Activated B cell treated with CpG ODN at 0.5 μM for 24 hours (primary cell): ENCODE results near the gene BID. TPM values are rescaled to one million over a fixed set of nuclear protein-coding genes. Genes with fewer than 3 reads are reported as not detected.
A peak's percentile ranks its signal among the peaks of the same experiment; 100 is the strongest.

Source experiments
- ATAC-seq: fragments of 200-7000 bp; cut with Tn5 transposase; one replicate; pipeline ENCODE4 v1.10.0; 2021; ENCODE audit warnings: low read depth, mild to moderate bottlenecking, moderate library complexity
- CTCF ChIA-PET: fragments of 350-600 bp; sonication (Branson Sonifier 250); formaldehyde crosslinking; loops from one replicate; lab custom pipeline; 2021; ENCODE audit warnings: antibody characterized with exemption; lab: Charles Lee
- POLR2A ChIA-PET: fragments of 350-600 bp; sonication (Branson Sonifier 250); formaldehyde crosslinking; loops from one replicate; lab custom pipeline; 2021; ENCODE audit warnings: antibody characterized with exemption; lab: Charles Lee
- DNase-seq: peaks from one replicate; pipeline ENCODE4 v3.0.0; 2022
- H3K27ac Mint-ChIP-seq: one replicate; pipeline ENCODE4 v1.8.0; 2020; ENCODE audit warnings: mixed read lengths
- H3K27me3 Mint-ChIP-seq: one replicate; pipeline ENCODE4 v1.8.0; 2021; ENCODE audit warnings: mixed read lengths
- H3K36me3 Mint-ChIP-seq: one replicate; pipeline ENCODE4 v1.8.0; 2021; ENCODE audit warnings: low read depth, mixed read lengths
- H3K4me1 Mint-ChIP-seq: one replicate; pipeline ENCODE4 v1.8.0; 2021; ENCODE audit warnings: mixed read lengths
- H3K4me3 Mint-ChIP-seq: one replicate; pipeline ENCODE4 v1.8.0; 2020; ENCODE audit warnings: mild to moderate bottlenecking, mixed read lengths
- H3K9me3 Mint-ChIP-seq: one replicate; pipeline ENCODE4 v1.8.0; 2020; ENCODE audit warnings: mixed read lengths
- intact Hi-C: fragments of 100-400 bp; cut with micrococcal nuclease; formaldehyde crosslinking; loops from one replicate; pipeline ENCODE4 v1.15.1; 2024
- total RNA-seq: library from RNA; stranded (reverse); gene quantifications from 2 replicates; pipeline ENCODE4 v1.2.3, GENCODE V29; 2022
- TF ChIP-seq, protein P1 (sequence below): fragments of 200-600 bp; IDR thresholded peaks from one replicate; pipeline ENCODE4 v1.8.0; 2022; ENCODE audit warnings: antibody characterized with exemption, mild to moderate bottlenecking

Gene BID
- total RNA-seq, 1 donor from 2014 or later: 78.9 TPM

- H3K27ac Mint-ChIP-seq: no peak overlapping the region
- H3K36me3 Mint-ChIP-seq: peaks cover 41% of the 10 kb centered on the region
- POLR2A ChIA-PET: no interaction called here
- no peaks in the 10 kb centered on the region for H3K27me3 Mint-ChIP-seq
- CTCF ChIA-PET: no interaction called here
- peaks cover 7% of the 10 kb centered on the region for H3K4me1 Mint-ChIP-seq
- TF ChIP-seq, protein P1, sequence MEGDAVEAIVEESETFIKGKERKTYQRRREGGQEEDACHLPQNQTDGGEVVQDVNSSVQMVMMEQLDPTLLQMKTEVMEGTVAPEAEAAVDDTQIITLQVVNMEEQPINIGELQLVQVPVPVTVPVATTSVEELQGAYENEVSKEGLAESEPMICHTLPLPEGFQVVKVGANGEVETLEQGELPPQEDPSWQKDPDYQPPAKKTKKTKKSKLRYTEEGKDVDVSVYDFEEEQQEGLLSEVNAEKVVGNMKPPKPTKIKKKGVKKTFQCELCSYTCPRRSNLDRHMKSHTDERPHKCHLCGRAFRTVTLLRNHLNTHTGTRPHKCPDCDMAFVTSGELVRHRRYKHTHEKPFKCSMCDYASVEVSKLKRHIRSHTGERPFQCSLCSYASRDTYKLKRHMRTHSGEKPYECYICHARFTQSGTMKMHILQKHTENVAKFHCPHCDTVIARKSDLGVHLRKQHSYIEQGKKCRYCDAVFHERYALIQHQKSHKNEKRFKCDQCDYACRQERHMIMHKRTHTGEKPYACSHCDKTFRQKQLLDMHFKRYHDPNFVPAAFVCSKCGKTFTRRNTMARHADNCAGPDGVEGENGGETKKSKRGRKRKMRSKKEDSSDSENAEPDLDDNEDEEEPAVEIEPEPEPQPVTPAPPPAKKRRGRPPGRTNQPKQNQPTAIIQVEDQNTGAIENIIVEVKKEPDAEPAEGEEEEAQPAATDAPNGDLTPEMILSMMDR: no peak
- DNase-seq (no peak), ATAC-seq (no peak)
- H3K9me3 Mint-ChIP-seq: no peaks in the 10 kb centered on the region
- intact Hi-C loops: no loop called here
- H3K4me3 Mint-ChIP-seq: no peak overlapping the region
Measured at GRCh38 chr22:17724678-17725499, 49.4 kb downstream of the BID start.

- intact Hi-C loops: no loop called here
- TF ChIP-seq, protein P1: no peak
- peak overlapping the region; percentile 33 for H3K27ac Mint-ChIP-seq
- DNase-seq (no peak), ATAC-seq (no peak)
- no peak overlapping the region for H3K4me3 Mint-ChIP-seq
- H3K27me3 Mint-ChIP-seq: no peaks in the 10 kb centered on the region
- POLR2A ChIA-PET: no interaction called here
- no peaks in the 10 kb centered on the region for H3K9me3 Mint-ChIP-seq
- H3K36me3 Mint-ChIP-seq: peaks cover 37% of the 10 kb centered on the region
- H3K4me1 Mint-ChIP-seq: peaks cover 7% of the 10 kb centered on the region
- CTCF ChIA-PET: no interaction called here
Measured at GRCh38 chr22:17724241-17724640, 50.0 kb downstream of the BID start.

DNA sequence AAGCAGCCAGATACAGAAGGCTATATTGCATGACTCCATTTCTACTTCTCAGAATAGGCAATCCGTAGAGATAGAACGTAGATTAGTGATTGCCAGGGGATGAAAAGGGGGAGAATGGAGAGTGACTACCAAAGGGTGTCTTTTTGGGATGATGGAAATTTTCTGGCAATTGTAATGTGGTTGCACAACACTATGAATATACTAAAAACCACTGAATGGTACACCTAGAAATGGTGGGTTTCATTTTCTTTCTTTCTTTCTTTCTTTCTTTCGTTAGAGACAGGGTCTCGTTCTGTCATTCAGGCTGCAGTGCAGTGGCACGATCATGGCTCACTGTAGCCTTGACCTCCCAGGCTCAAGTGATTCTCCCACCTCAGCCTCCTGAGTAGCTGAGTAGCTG, 54.4 kb downstream of the BID start:
- Mint-ChIP-seq H3K4me3 (no peak overlapping the region), H3K27me3 (no peaks in the 10 kb centered on the region), H3K9me3 (no peaks in the 10 kb centered on the region), H3K27ac (no peak overlapping the region), H3K4me1 (peaks cover 7% of the 10 kb centered on the region), H3K36me3 (peaks cover 17% of the 10 kb centered on the region)
- TF ChIP-seq, protein P1: no peak
- DNase-seq (no peak), ATAC-seq (no peak)
- intact Hi-C loops: no loop called here
- POLR2A ChIA-PET: no interaction called here
- CTCF ChIA-PET: no interaction called here

DNA sequence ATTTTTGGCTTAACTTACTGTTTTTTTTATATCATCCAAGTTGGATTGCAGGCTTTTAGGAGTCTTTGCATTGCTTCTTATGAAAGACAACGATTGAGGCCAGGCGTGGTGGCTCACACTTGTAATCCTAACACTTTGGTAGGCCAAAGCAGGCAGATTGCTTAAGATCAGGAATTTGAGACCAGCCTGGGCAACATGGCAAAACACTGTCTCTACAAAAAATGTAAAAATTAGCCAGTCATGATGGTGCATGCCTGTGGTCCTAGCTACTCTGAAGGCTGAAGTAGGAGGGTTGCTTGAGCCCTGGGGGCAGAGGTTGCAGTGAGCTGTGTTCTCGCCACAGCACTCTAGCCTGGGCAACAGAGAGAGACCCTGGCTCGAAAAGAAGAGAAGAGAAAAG, 56.6 kb downstream of the BID start:
- no peaks in the 10 kb centered on the region for H3K9me3 Mint-ChIP-seq
- POLR2A ChIA-PET: no interaction called here
- ATAC-seq (no peak), DNase-seq (no peak)
- TF ChIP-seq, protein P1: no peak
- H3K27me3 Mint-ChIP-seq: no peaks in the 10 kb centered on the region
- peaks cover 12% of the 10 kb centered on the region for H3K36me3 Mint-ChIP-seq
- H3K4me3 Mint-ChIP-seq: no peak overlapping the region
- intact Hi-C loops: no loop called here
- H3K27ac Mint-ChIP-seq: no peak overlapping the region
- CTCF ChIA-PET: no interaction called here
- H3K4me1 Mint-ChIP-seq: no peaks in the 10 kb centered on the region

DNA sequence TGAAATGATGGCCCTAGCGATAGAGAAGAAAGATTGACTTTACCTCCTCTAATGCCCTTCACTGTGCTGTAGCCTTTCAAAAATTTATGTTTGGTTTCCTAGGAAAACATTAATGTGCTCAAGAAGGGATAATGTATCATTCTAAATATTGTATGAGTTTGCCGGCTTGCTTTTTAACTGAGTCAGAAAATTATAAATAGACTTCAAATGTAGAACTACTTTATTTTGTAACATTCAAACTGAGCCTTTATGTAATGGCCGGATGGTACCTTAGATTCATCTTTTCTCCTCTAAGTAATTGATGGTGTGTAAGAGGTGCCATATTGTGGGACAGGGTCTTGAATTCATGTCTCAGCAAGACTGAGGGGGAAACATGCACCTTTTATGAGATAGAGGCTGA, 57.7 kb downstream of the BID start:
- TF ChIP-seq, protein P1: no peak
- POLR2A ChIA-PET: no interaction called here

More for the DNA sequence above, 57.7 kb downstream of the BID start:
- intact Hi-C loops: no loop called here
- DNase-seq: no peak
- Mint-ChIP-seq H3K36me3 (peaks cover 22% of the 10 kb centered on the region), H3K4me3 (no peak overlapping the region), H3K27me3 (no peaks in the 10 kb centered on the region), H3K4me1 (no peaks in the 10 kb centered on the region), H3K9me3 (no peaks in the 10 kb centered on the region), H3K27ac (no peak overlapping the region)
- CTCF ChIA-PET: no interaction called here
- ATAC-seq: no peak
